SK-N-SH treated with all-trans-retinoic acid at 6 μM for 48 hours (cell line): ENCODE measurements around the gene ERN1.

Experiments
- ATAC-seq: fragments of 200-7000 bp; cut with Tn5 transposase; 3 replicates; pipeline ENCODE4 v1.9.1; 2020; ENCODE audit warnings: mild to moderate bottlenecking, moderate library complexity
- ARNTL ChIP-seq: fragments of 450-650 bp; formaldehyde crosslinking; IDR thresholded peaks from 2 replicates; pipeline ENCODE4 v1.5.0; 2020; ENCODE audit warnings: low read depth, mild to moderate bottlenecking, moderate library complexity, borderline replicate concordance
- BACH2 ChIP-seq: fragments of 250-450 bp; sonication (Bioruptor Pico); IDR thresholded peaks from 2 replicates; pipeline ENCODE4 v1.9.0; 2021; ENCODE audit warnings: mild to moderate bottlenecking, borderline replicate concordance
- CREB5 ChIP-seq: fragments of 250-450 bp; sonication (Bioruptor Pico); IDR thresholded peaks from 2 replicates; pipeline ENCODE4 v1.5.1; 2020; ENCODE audit warnings: low read depth, mild to moderate bottlenecking, moderate library complexity
- CSDC2 ChIP-seq: fragments of 250-450 bp; sonication (Bioruptor Pico); IDR thresholded peaks from 2 replicates; pipeline ENCODE4 v1.5.0; 2020; ENCODE audit warnings: mild to moderate bottlenecking, moderate library complexity
- CSRNP3 ChIP-seq: fragments of 250-450 bp; sonication (Bioruptor Pico); IDR thresholded peaks from 2 replicates; pipeline ENCODE4 v1.5.1; 2021; ENCODE audit warnings: mild to moderate bottlenecking, moderate library complexity
- ESRRG ChIP-seq: fragments of 250-450 bp; sonication (Bioruptor Pico); IDR thresholded peaks from 2 replicates; pipeline ENCODE4 v1.6.1; 2021; ENCODE audit warnings: mild to moderate bottlenecking
- GLIS3 ChIP-seq: fragments of 250-450 bp; sonication (Bioruptor Pico); IDR thresholded peaks from 2 replicates; pipeline ENCODE4 v1.5.0; 2020; ENCODE audit warnings: mild to moderate bottlenecking, moderate library complexity
- ISL1 ChIP-seq: fragments of 250-450 bp; sonication (Bioruptor Pico); IDR thresholded peaks from 2 replicates; pipeline ENCODE4 v2.1.2; 2022; ENCODE audit warnings: mild to moderate bottlenecking, moderate library complexity
- OSR1 ChIP-seq: fragments of 250-450 bp; sonication (Bioruptor Pico); IDR thresholded peaks from 2 replicates; pipeline ENCODE4 v1.8.0; 2022; ENCODE audit warnings: moderate library complexity, mild to moderate bottlenecking, inconsistent platforms
- PPARA ChIP-seq: fragments of 250-450 bp; sonication (Bioruptor Pico); IDR thresholded peaks from 2 replicates; pipeline ENCODE4 v1.5.0; 2020; ENCODE audit warnings: mild to moderate bottlenecking, borderline replicate concordance
- SNAI2 ChIP-seq: fragments of 250-450 bp; sonication (Bioruptor Pico); IDR thresholded peaks from 2 replicates; pipeline ENCODE4 v1.5.0; 2020; ENCODE audit warnings: mild to moderate bottlenecking, moderate library complexity
- TOX ChIP-seq: fragments of 250-450 bp; sonication (Bioruptor Pico); IDR thresholded peaks from 2 replicates; pipeline ENCODE4 v1.8.0; 2021; ENCODE audit warnings: mild to moderate bottlenecking, moderate library complexity, borderline replicate concordance
- TSHZ2 ChIP-seq: fragments of 250-450 bp; sonication (Bioruptor Pico); IDR thresholded peaks from 2 replicates; pipeline ENCODE4 v1.5.0; 2020; ENCODE audit warnings: mild to moderate bottlenecking, moderate library complexity
- ZC3H10 ChIP-seq: fragments of 250-450 bp; sonication (Bioruptor Pico); IDR thresholded peaks from 2 replicates; pipeline ENCODE4 v1.5.1; 2021; ENCODE audit warnings: mild to moderate bottlenecking, moderate library complexity
- ZFP3 ChIP-seq: fragments of 250-450 bp; sonication (Bioruptor Pico); IDR thresholded peaks from 2 replicates; pipeline ENCODE4 v1.5.0; 2020; ENCODE audit warnings: mild to moderate bottlenecking, moderate library complexity
- ZFP30 ChIP-seq: fragments of 450-650 bp; formaldehyde crosslinking; IDR thresholded peaks from 2 replicates; pipeline ENCODE4 v1.5.0; 2022; ENCODE audit warnings: mild to moderate bottlenecking, moderate library complexity
- ZNF70 ChIP-seq: fragments of 450-650 bp; formaldehyde crosslinking; IDR thresholded peaks from 2 replicates; pipeline ENCODE4 v1.5.0; 2020; ENCODE audit warnings: mild to moderate bottlenecking, moderate library complexity
- TF ChIP-seq, protein P1 (sequence below): fragments of 250-450 bp; sonication (Bioruptor Pico); IDR thresholded peaks from 2 replicates; pipeline ENCODE4 v1.8.0; 2020; ENCODE audit warnings: mild to moderate bottlenecking, moderate library complexity, borderline replicate concordance
- TF ChIP-seq, protein P2 (sequence below): fragments of 250-450 bp; sonication (Bioruptor Pico); IDR thresholded peaks from 2 replicates; pipeline ENCODE4 v1.8.0; 2021; ENCODE audit warnings: low read depth, mild to moderate bottlenecking, moderate library complexity, borderline replicate concordance

The ERN1 gene

DNA sequence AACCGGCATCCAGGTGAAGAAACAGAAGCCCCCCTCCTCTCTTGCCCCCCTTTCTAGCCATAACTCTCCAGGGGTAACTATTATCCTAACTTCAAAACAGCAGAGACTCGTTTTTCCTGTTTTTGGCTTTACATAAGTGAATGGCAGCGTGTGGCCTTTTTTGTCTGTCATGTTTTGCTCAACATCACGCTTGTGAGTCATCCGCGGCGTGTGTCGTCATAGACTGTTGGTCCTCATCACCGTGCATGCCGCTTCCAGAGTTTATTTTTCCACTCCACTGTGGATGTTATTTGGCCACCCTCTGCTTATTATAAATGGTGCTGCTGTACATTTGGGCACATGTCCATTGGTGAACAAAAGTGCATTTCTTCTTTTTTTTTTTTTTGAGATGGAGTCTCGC, 52.6 kb downstream of the ERN1 start:
- TF ChIP-seq ZNF70, result no peak
- TF ChIP-seq TOX (CRISPR knock-in tag), result no peak
- TF ChIP-seq TSHZ2 (CRISPR knock-in tag), result no peak
- TF ChIP-seq CSDC2 (CRISPR knock-in tag), result no peak
- no peak for TF ChIP-seq ZC3H10 (CRISPR knock-in tag)
- TF ChIP-seq ZFP30 (CRISPR knock-in tag), result no peak
- no peak for TF ChIP-seq CSRNP3 (CRISPR knock-in tag)
- TF ChIP-seq CREB5 (CRISPR knock-in tag), result no peak
- no peak for TF ChIP-seq ESRRG (CRISPR knock-in tag)
- no peak for TF ChIP-seq BACH2 (CRISPR knock-in tag)
- no peak for TF ChIP-seq ZFP3 (CRISPR knock-in tag)
- TF ChIP-seq, protein P1, sequence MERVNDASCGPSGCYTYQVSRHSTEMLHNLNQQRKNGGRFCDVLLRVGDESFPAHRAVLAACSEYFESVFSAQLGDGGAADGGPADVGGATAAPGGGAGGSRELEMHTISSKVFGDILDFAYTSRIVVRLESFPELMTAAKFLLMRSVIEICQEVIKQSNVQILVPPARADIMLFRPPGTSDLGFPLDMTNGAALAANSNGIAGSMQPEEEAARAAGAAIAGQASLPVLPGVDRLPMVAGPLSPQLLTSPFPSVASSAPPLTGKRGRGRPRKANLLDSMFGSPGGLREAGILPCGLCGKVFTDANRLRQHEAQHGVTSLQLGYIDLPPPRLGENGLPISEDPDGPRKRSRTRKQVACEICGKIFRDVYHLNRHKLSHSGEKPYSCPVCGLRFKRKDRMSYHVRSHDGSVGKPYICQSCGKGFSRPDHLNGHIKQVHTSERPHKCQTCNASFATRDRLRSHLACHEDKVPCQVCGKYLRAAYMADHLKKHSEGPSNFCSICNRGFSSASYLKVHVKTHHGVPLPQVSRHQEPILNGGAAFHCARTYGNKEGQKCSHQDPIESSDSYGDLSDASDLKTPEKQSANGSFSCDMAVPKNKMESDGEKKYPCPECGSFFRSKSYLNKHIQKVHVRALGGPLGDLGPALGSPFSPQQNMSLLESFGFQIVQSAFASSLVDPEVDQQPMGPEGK, result no peak
- TF ChIP-seq SNAI2 (CRISPR knock-in tag), result no peak
- no peak for ATAC-seq

GRCh38 chr17:64075913-64076312, 54.0 kb downstream of the ERN1 start:
- ATAC-seq, result no peak
- TF ChIP-seq OSR1 (CRISPR knock-in tag), result no peak
- TF ChIP-seq, protein P2, sequence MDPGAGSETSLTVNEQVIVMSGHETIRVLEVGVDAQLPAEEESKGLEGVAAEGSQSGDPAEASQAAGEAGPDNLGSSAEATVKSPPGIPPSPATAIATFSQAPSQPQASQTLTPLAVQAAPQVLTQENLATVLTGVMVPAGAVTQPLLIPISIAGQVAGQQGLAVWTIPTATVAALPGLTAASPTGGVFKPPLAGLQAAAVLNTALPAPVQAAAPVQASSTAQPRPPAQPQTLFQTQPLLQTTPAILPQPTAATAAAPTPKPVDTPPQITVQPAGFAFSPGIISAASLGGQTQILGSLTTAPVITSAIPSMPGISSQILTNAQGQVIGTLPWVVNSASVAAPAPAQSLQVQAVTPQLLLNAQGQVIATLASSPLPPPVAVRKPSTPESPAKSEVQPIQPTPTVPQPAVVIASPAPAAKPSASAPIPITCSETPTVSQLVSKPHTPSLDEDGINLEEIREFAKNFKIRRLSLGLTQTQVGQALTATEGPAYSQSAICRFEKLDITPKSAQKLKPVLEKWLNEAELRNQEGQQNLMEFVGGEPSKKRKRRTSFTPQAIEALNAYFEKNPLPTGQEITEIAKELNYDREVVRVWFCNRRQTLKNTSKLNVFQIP (CRISPR knock-in tag), result no peak
- TF ChIP-seq TOX (CRISPR knock-in tag), result no peak
- no peak for TF ChIP-seq ARNTL (CRISPR knock-in tag)
- TF ChIP-seq ZNF70, result no peak
- no peak for TF ChIP-seq ZFP3 (CRISPR knock-in tag)
- no peak for TF ChIP-seq ZFP30 (CRISPR knock-in tag)
- TF ChIP-seq ESRRG (CRISPR knock-in tag), result no peak

- ATAC-seq, result no peak
These were observed 55.1 kb downstream of the ERN1 start for GRCh38 chr17:64074704-64075426.

More at GRCh38 chr17:64074704-64075426, 55.1 kb downstream of the ERN1 start:
- TF ChIP-seq ISL1 (CRISPR knock-in tag) (peak; percentile 76), TSHZ2 (CRISPR knock-in tag) (no peak), PPARA (CRISPR knock-in tag) (no peak), GLIS3 (no peak), ARNTL (CRISPR knock-in tag) (no peak)
- TF ChIP-seq, protein P1, result no peak
